Calu3 (cell line): ENCODE measurements around the gene COASY. TPM values are rescaled to one million over a fixed set of nuclear protein-coding genes. Genes with fewer than 3 reads are reported as not detected.
A peak's percentile ranks its signal among the peaks of the same experiment; 100 is the strongest.

Experiments used
- BruUV-seq: library from RNA; stranded (reverse); fragments of 400-500 nt; replicated peaks from 2 replicates; lab custom pipeline; 2021; lab: Mats Ljungman, UMichigan
- CTCF ChIA-PET: fragments of 300-600 bp; sonication (Branson Sonifier 250); formaldehyde crosslinking; loops from one replicate; lab custom pipeline; 2022; ENCODE audit warnings: antibody characterized with exemption; lab: Charles Lee
- DNase-seq: peaks from one replicate; pipeline ENCODE4 v3.0.0; 2022
- H3K27ac Mint-ChIP-seq: one replicate; pipeline ENCODE4 v1.8.0; 2022; ENCODE audit warnings: mixed read lengths; ENCODE audit not compliant: unreplicated experiment
- H3K27me3 Mint-ChIP-seq: one replicate; pipeline ENCODE4 v1.8.0; 2022; ENCODE audit warnings: mixed read lengths; ENCODE audit not compliant: unreplicated experiment
- H3K36me3 Mint-ChIP-seq: one replicate; pipeline ENCODE4 v1.8.0; 2022; ENCODE audit warnings: mild to moderate bottlenecking, moderate library complexity, mixed read lengths; ENCODE audit not compliant: insufficient read depth, unreplicated experiment
- H3K4me1 Mint-ChIP-seq: one replicate; pipeline ENCODE4 v1.8.0; 2022; ENCODE audit warnings: mild to moderate bottlenecking, low read depth, mixed read lengths; ENCODE audit not compliant: unreplicated experiment
- H3K4me3 Mint-ChIP-seq: one replicate; pipeline ENCODE4 v1.8.0; 2022; ENCODE audit warnings: mild to moderate bottlenecking, low read depth, moderate library complexity, mixed read lengths; ENCODE audit not compliant: unreplicated experiment
- H3K9me3 Mint-ChIP-seq: one replicate; pipeline ENCODE4 v1.8.0; 2022; ENCODE audit warnings: low read depth, mixed read lengths; ENCODE audit not compliant: unreplicated experiment
- intact Hi-C: fragments of 100-400 bp; cut with micrococcal nuclease; formaldehyde crosslinking; loops from one replicate; pipeline ENCODE4 v1.10.0; 2022; ENCODE audit not compliant: unreplicated experiment
- total RNA-seq: library from RNA; stranded (reverse); gene quantifications from 2 replicates; pipeline ENCODE4 v1.2.3, GENCODE V29; 2022
- TF ChIP-seq, protein P1 (sequence below): fragments of 200-600 bp; IDR thresholded peaks from one replicate; pipeline ENCODE4 v1.8.0; 2022; ENCODE audit warnings: antibody characterized with exemption; ENCODE audit not compliant: unreplicated experiment

COASY gene
- total RNA-seq, 1 experiment from 2014 or later = 163 TPM

DNA sequence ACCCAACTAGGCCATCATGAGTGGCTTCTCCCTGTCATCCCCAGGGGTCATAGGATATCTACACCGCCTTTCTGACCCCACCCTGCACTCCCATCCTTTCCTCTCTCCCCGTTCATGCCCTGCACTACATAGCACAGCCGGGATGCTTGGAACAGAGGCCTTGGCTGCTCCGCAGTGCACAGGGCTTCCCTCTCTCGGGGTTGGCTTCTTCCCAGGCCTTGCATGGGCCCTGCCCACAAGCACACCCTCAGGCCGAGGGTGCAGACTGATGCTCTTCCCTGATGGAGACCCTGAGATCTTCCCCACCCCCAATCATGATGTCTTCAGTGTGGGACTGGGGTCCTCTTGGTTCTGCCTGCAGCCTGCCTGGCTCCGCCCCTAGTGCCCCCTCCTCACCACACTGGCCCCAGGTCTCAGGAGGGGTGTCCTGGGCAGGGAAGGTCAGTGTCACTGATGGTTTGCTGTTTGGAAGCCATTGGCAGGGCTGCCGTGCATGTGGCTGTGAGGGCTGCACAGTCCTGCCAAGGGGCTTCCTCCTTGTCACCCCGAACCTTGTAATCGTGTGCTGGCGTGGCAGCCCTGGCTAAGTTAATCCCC, 40.2 kb upstream of the COASY start:
- no TSS peak for BruUV-seq
- Mint-ChIP-seq H3K27ac (peak overlapping the region; percentile 95), H3K27me3 (no peaks in the 10 kb centered on the region), H3K36me3 (peaks cover 69% of the 10 kb centered on the region), H3K4me3 (no peak overlapping the region), H3K4me1 (peaks cover 59% of the 10 kb centered on the region), H3K9me3 (no peaks in the 10 kb centered on the region)
- TF ChIP-seq, protein P1, sequence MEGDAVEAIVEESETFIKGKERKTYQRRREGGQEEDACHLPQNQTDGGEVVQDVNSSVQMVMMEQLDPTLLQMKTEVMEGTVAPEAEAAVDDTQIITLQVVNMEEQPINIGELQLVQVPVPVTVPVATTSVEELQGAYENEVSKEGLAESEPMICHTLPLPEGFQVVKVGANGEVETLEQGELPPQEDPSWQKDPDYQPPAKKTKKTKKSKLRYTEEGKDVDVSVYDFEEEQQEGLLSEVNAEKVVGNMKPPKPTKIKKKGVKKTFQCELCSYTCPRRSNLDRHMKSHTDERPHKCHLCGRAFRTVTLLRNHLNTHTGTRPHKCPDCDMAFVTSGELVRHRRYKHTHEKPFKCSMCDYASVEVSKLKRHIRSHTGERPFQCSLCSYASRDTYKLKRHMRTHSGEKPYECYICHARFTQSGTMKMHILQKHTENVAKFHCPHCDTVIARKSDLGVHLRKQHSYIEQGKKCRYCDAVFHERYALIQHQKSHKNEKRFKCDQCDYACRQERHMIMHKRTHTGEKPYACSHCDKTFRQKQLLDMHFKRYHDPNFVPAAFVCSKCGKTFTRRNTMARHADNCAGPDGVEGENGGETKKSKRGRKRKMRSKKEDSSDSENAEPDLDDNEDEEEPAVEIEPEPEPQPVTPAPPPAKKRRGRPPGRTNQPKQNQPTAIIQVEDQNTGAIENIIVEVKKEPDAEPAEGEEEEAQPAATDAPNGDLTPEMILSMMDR = no peak
- intact Hi-C loops = no loop called here
- CTCF ChIA-PET = no interaction called here
- no peak for DNase-seq

DNA sequence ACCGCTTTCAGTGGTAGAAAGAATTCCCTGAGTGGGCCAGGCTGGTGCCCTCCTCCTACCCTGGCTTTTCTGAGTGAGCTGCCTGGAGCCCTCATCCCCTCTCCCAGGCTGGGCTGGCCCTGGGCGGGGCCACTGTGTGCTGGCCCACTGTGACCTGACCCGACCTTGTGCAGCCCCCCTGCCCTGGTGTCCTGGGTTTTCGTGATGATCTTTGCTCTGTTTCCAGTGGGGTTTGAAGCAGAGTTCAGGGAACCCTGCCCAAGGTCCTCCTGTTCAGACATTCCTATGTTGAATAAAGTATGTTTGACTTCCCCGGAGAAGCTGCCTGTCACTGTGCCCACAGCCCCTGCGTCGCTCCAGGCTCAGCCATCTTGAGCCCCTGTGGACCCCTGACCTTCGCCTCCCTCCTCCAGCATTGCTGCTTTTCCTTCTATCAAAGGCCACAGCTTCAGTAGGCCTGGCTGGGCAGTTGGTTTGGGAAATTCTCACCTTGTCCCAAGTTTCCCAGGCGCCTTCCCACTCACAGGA, 39.6 kb upstream of the COASY start:
- BruUV-seq = no TSS peak
- Mint-ChIP-seq H3K9me3 (no peaks in the 10 kb centered on the region), H3K4me1 (peaks cover 62% of the 10 kb centered on the region), H3K4me3 (no peak overlapping the region), H3K27ac (peak overlapping the region; percentile 34), H3K27me3 (no peaks in the 10 kb centered on the region), H3K36me3 (peaks cover 67% of the 10 kb centered on the region)
- DNase-seq = no peak
- intact Hi-C loops = no loop called here
- CTCF ChIA-PET = no interaction called here
- TF ChIP-seq, protein P1 = no peak

DNA sequence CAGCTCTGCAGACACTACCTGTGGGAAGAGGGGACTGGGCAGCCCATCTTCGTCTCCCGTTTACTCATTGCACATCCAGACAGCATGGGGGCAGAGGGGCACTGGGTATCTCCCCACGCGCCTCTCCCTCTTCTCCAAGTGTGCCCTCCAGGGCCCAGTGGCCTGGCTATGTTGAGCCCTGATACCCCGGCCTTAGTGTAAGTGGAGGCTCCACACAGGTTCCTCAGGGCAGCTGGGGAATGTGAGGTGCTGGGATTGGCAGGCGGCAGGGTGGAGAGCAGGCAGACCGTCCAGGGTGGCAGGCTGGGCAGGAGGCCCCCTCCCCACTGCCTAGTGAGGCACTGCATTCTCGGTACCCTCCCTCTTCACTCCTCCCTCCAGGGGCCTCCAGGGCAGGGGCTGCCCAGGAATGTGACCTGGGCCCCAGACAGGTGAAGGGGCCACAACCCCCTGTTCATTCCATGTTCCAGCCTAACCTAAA, 39.1 kb upstream of the COASY start:
- H3K9me3 Mint-ChIP-seq = no peaks in the 10 kb centered on the region
- intact Hi-C loops = no loop called here
- TF ChIP-seq, protein P1 = no peak
- no peak for DNase-seq
- peak overlapping the region; percentile 34 for H3K27ac Mint-ChIP-seq
- peaks cover 61% of the 10 kb centered on the region for H3K4me1 Mint-ChIP-seq
- CTCF ChIA-PET = no interaction called here
- no peak overlapping the region for H3K4me3 Mint-ChIP-seq
- peaks cover 64% of the 10 kb centered on the region for H3K36me3 Mint-ChIP-seq
- H3K27me3 Mint-ChIP-seq = no peaks in the 10 kb centered on the region
- BruUV-seq = no TSS peak

- no peak for DNase-seq
- intact Hi-C loops = no loop called here
- Mint-ChIP-seq H3K27me3 (no peaks in the 10 kb centered on the region), H3K9me3 (no peaks in the 10 kb centered on the region), H3K4me1 (peaks cover 41% of the 10 kb centered on the region), H3K4me3 (no peak overlapping the region), H3K27ac (peak overlapping the region; percentile 53), H3K36me3 (peaks cover 40% of the 10 kb centered on the region)
- CTCF ChIA-PET = interaction anchor here (0.5 kb wide), 1 partner anchor 1518 kb away, joined by 5 read pairs; no protein-coding TSS in a partner anchor
- no TSS peak for BruUV-seq
- TF ChIP-seq, protein P1 = no peak
Observed at GRCh38 chr17:42525221-42525620, 36.7 kb upstream of the COASY start.
